OCI-LY3 (cell line): Measurements from ENCODE around the gene REXO4.

Experiments used
- EZH2phosphoT487 ChIP-seq: fragments of 200-600 bp; shearing (Covaris generic); IDR thresholded peaks from 2 replicates; pipeline ENCODE4 v1.6.1; 2018; ENCODE audit warnings: antibody characterized with exemption, mixed run types, low read depth
- TF ChIP-seq, protein P1 (sequence below): fragments of 200-600, 300-600 bp; sonication (generic); IDR thresholded peaks from 2 replicates; pipeline ENCODE4 v1.5.1; 2014; ENCODE audit warnings: antibody characterized with exemption, low read length, low read depth

DNA sequence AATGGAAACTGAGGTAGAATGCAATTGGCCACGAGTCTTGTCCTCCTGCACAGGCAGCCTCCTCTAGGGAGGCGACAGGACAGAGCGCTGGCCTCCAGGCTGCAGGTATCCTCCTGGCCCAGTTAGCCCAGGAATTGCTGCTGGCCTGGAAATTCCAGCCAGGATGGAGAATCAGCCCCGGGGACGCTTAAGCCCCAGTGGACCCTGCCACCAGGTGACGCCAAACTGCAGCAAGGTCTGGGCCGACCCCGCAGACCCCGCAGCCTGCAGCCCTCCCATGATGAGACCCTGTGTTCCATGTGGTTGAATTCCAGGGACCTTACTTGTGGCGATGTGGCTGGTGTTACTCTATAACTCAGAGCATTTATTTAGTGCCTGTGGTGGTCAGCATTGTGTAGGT lies 49.3 kb upstream of the REXO4 start:
- TF ChIP-seq, protein P1, sequence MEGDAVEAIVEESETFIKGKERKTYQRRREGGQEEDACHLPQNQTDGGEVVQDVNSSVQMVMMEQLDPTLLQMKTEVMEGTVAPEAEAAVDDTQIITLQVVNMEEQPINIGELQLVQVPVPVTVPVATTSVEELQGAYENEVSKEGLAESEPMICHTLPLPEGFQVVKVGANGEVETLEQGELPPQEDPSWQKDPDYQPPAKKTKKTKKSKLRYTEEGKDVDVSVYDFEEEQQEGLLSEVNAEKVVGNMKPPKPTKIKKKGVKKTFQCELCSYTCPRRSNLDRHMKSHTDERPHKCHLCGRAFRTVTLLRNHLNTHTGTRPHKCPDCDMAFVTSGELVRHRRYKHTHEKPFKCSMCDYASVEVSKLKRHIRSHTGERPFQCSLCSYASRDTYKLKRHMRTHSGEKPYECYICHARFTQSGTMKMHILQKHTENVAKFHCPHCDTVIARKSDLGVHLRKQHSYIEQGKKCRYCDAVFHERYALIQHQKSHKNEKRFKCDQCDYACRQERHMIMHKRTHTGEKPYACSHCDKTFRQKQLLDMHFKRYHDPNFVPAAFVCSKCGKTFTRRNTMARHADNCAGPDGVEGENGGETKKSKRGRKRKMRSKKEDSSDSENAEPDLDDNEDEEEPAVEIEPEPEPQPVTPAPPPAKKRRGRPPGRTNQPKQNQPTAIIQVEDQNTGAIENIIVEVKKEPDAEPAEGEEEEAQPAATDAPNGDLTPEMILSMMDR = no peak
- no peak for TF ChIP-seq EZH2phosphoT487
